K562 (cell line): ENCODE measurements around the gene OBSL1. TPM values are rescaled to one million over a fixed set of nuclear protein-coding genes. Genes with fewer than 3 reads are reported as not detected.

Experiments
- CBFA2T3 ChIP-seq: fragments of 450-650 bp; IDR thresholded peaks from 2 replicates; pipeline ENCODE4 v1.6.1; 2017
- EP400 ChIP-seq: fragments of 450-650 bp; IDR thresholded peaks from 2 replicates; pipeline ENCODE4 v1.6.1; 2017; ENCODE audit warnings: antibody characterized with exemption, mild to moderate bottlenecking, moderate library complexity
- ETV6 ChIP-seq, 3 experiments: fragments of 150-350 bp in 1 of 3; sonication (generic) in 1 of 3; formaldehyde crosslinking in 1 of 3; IDR thresholded peaks; 2 replicates each; pipeline versions ENCODE4 v1.6.1 to v1.8.0; 2014 to 2022; ENCODE audit warnings: borderline replicate concordance in 2 of 3, low read depth in 2 of 3, antibody characterized with exemption in 1 of 3, low read length in 1 of 3, mild to moderate bottlenecking in 1 of 3, missing genetic modification reagents in 1 of 3
- FOXK2 ChIP-seq, 2 experiments: fragments of 450-650 bp; IDR thresholded peaks in 1 of 2; conservative IDR thresholded peaks in 1 of 2; 2 replicates each; pipeline ENCODE4 v1.6.1; 2016; ENCODE audit warnings: low read depth in 2 of 2, mild to moderate bottlenecking in 1 of 2
- FOXM1 ChIP-seq, 2 experiments: fragments of 450-650 bp in 1 of 2; sonication (generic) in 1 of 2; formaldehyde crosslinking in 1 of 2; IDR thresholded peaks; 2 replicates each; pipeline versions ENCODE4 v1.6.1 to v1.9.0; 2017 to 2022; ENCODE audit warnings: low read depth in 2 of 2, mild to moderate bottlenecking in 2 of 2, missing genetic modification reagents in 1 of 2, moderate library complexity in 1 of 2
- NFRKB ChIP-seq: fragments of 450-650 bp; IDR thresholded peaks from 2 replicates; pipeline ENCODE4 v1.6.1; 2016; ENCODE audit warnings: low read depth
- PHF20 ChIP-seq: fragments of 450-650 bp; IDR thresholded peaks from 2 replicates; pipeline ENCODE4 v1.6.1; 2018; ENCODE audit not compliant: partially characterized antibody
- RBBP5 ChIP-seq: fragments of 200-600 bp; sonication (generic); IDR thresholded peaks from 2 replicates; pipeline ENCODE4 v1.6.1; 2012; ENCODE audit warnings: borderline replicate concordance, mild to moderate bottlenecking, low read length, control low read depth, inconsistent platforms; ENCODE audit not compliant: insufficient read depth, poor library complexity, severe bottlenecking
- SMC3 ChIP-seq: conservative IDR thresholded peaks from 2 replicates; pipeline ENCODE4 v1.6.1; 2011; ENCODE audit warnings: low read depth, low read length, improper control_type of control experiment; ENCODE audit not compliant: insufficient read depth
- ZNF217 ChIP-seq: sonication (generic); formaldehyde crosslinking; IDR thresholded peaks from 2 replicates; pipeline ENCODE4 v1.8.0; 2022; ENCODE audit warnings: mild to moderate bottlenecking, missing genetic modification reagents
- ZNF57 ChIP-seq: fragments of 450-650 bp; formaldehyde crosslinking; IDR thresholded peaks from 2 replicates; pipeline ENCODE4 v1.4.0; 2020; ENCODE audit warnings: mild to moderate bottlenecking, moderate library complexity
- polyA plus RNA-seq, 8 experiments: library from polyadenylated mRNA; depleted of rRNA in 4 of 8; stranded (reverse) in 5 of 8; unstranded in 3 of 8; fragments of >200 nt; fragmentation: Nextera tagmentation in 2 of 8; fragmentation: Illumina TruSeq in 1 of 8; extraction: Ambion mirVana in 2 of 8; extraction: Trizol in 1 of 8; gene quantifications; 2 replicates each; pipeline versions ENCODE4 v1.2.1 to v1.2.3, GENCODE V29; 2011 to 2014; ENCODE audit warnings: inconsistent platforms in 1 of 8, missing spikeins in 1 of 8
- total RNA-seq, 7 experiments: library from RNA; depleted of rRNA in 6 of 7; stranded (reverse); fragments of >200 nt in 6 of 7; fragmentation: Illumina TruSeq in 2 of 7; extraction: Trizol in 2 of 7; gene quantifications; 2 replicates each; pipeline versions ENCODE4 v1.2.1 to v1.2.3, GENCODE V29; 2011 to 2021; ENCODE audit warnings: low replicate concordance in 1 of 7
- TF ChIP-seq, protein P1 (sequence below): fragments of 250-450 bp; sonication (Bioruptor Pico); IDR thresholded peaks from 2 replicates; pipeline ENCODE4 v1.8.0; 2022; ENCODE audit warnings: moderate library complexity, mild to moderate bottlenecking, inconsistent platforms
- TF ChIP-seq, protein P2 (sequence below): fragments of 450-650 bp; formaldehyde crosslinking; IDR thresholded peaks from 2 replicates; pipeline ENCODE4 v1.4.0; 2020; ENCODE audit warnings: mild to moderate bottlenecking, moderate library complexity
- TF ChIP-seq, protein P3 (sequence below), 2 experiments: fragments of 450-650 bp; IDR thresholded peaks; 2 replicates each; pipeline ENCODE4 v1.6.1; 2016

OBSL1 gene
- total and polyA plus RNA-seq, 9 of the 15 experiments (the other 6 are each of a cell fraction or from before 2014, with no cell fraction given), result 1.2 to 26.6 (median 8.6) TPM

DNA sequence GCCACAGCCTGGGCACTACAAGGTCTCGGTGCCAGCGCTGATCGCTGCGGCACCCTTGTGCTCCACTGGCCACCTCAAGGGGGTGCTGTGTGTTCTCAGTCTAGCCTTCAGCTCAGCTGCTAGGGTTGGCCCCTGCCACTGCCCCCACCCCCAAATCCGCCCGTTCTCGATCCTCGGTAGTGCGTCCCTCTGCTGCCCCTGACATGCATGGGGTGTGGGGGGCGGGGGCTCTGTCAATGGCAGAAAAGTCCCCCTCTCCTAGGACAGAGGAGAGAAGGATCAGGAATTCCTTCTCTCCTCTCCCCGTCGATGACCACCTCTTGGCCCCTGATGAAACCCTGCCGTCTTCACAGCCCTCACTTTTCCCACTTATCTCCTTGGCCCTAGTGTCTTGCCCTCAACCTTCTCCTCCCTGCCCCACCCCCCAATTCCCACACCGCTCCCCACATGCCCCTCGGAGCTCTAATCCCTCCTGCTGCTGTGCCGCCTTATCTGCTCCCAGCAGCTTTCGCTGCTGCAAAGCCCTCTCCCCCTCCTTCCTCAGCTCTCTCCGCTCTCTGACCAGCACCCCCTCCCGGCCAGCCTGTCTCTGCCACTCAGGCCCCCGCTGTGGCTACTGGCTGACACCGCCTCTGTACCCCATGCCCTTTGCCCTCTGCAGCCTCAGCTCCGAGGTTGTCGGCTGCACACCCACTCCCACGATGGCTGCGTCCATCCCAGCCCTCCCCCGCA is 61.4 kb downstream of the OBSL1 start (continued):
- TF ChIP-seq ETV6 (IDR thresholded peaks at IDR 0.05; ENCODE audit: borderline replicate concordance in 1 of 2, low read depth in 2 of 2, low read length in 1 of 2) (0 out of 4 replicates have a peak, but pooled peaks of 1 of the 2 experiments have one; percentile 59), ETV6 (CRISPR knock-in tag; IDR thresholded peaks at IDR 0.05; ENCODE audit: borderline replicate concordance) (no peak), RBBP5 (peak; percentile 54), ZNF217 (CRISPR knock-in tag) (no peak), SMC3 (peak; percentile 25; the same call in 1 of the 2 replicates), ZNF57 (no peak), FOXM1 (IDR thresholded peaks at IDR 0.05; ENCODE audit: low read depth) (peak; percentile 83), FOXM1 (CRISPR knock-in tag; IDR thresholded peaks at IDR 0.05; ENCODE audit: low read depth) (no peak), EP400 (peak; percentile 74; the same call in 1 of the 2 replicates), NFRKB (peak; percentile 49; the same call in 1 of the 2 replicates), CBFA2T3 (peak; percentile 99), PHF20 (no peak), FOXK2 (conservative IDR thresholded peaks at IDR 0.05 in 1 of 2, IDR thresholded peaks at IDR 0.05 in 1 of 2; ENCODE audit: low read depth in 2 of 2) (peak; percentile 54 to 61; a peak in 2 of 4 replicates)
- TF ChIP-seq, protein P1, sequence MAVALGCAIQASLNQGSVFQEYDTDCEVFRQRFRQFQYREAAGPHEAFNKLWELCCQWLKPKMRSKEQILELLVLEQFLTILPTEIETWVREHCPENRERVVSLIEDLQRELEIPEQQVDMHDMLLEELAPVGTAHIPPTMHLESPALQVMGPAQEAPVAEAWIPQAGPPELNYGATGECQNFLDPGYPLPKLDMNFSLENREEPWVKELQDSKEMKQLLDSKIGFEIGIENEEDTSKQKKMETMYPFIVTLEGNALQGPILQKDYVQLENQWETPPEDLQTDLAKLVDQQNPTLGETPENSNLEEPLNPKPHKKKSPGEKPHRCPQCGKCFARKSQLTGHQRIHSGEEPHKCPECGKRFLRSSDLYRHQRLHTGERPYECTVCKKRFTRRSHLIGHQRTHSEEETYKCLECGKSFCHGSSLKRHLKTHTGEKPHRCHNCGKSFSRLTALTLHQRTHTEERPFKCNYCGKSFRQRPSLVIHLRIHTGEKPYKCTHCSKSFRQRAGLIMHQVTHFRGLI (CRISPR knock-in tag), result no peak
- TF ChIP-seq, protein P2, sequence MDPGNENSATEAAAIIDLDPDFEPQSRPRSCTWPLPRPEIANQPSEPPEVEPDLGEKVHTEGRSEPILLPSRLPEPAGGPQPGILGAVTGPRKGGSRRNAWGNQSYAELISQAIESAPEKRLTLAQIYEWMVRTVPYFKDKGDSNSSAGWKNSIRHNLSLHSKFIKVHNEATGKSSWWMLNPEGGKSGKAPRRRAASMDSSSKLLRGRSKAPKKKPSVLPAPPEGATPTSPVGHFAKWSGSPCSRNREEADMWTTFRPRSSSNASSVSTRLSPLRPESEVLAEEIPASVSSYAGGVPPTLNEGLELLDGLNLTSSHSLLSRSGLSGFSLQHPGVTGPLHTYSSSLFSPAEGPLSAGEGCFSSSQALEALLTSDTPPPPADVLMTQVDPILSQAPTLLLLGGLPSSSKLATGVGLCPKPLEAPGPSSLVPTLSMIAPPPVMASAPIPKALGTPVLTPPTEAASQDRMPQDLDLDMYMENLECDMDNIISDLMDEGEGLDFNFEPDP (CRISPR knock-in tag), result no peak
- TF ChIP-seq, protein P3, sequence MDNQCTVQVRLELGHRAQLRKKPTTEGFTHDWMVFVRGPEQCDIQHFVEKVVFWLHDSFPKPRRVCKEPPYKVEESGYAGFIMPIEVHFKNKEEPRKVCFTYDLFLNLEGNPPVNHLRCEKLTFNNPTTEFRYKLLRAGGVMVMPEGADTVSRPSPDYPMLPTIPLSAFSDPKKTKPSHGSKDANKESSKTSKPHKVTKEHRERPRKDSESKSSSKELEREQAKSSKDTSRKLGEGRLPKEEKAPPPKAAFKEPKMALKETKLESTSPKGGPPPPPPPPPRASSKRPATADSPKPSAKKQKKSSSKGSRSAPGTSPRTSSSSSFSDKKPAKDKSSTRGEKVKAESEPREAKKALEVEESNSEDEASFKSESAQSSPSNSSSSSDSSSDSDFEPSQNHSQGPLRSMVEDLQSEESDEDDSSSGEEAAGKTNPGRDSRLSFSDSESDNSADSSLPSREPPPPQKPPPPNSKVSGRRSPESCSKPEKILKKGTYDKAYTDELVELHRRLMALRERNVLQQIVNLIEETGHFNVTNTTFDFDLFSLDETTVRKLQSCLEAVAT (IDR thresholded peaks at IDR 0.05), result peak; percentile 78 to 80
- TF ChIP-seq, all 486 proteins: peak for 171
